Measurements from ENCODE around the gene NT5DC1. TPM values are rescaled to one million over a fixed set of nuclear protein-coding genes. Genes with fewer than 3 reads are reported as not detected.

Gene NT5DC1
- total RNA-seq, result 38.8 TPM
- long read RNA-seq, full-length matches to known transcripts, result 60 of 72 reads
- long read RNA-seq, partial matches to known transcripts, result 4 of 72 reads
- long read RNA-seq, other reads (novel, unspliced or antisense), result 8 of 72 reads

DNA sequence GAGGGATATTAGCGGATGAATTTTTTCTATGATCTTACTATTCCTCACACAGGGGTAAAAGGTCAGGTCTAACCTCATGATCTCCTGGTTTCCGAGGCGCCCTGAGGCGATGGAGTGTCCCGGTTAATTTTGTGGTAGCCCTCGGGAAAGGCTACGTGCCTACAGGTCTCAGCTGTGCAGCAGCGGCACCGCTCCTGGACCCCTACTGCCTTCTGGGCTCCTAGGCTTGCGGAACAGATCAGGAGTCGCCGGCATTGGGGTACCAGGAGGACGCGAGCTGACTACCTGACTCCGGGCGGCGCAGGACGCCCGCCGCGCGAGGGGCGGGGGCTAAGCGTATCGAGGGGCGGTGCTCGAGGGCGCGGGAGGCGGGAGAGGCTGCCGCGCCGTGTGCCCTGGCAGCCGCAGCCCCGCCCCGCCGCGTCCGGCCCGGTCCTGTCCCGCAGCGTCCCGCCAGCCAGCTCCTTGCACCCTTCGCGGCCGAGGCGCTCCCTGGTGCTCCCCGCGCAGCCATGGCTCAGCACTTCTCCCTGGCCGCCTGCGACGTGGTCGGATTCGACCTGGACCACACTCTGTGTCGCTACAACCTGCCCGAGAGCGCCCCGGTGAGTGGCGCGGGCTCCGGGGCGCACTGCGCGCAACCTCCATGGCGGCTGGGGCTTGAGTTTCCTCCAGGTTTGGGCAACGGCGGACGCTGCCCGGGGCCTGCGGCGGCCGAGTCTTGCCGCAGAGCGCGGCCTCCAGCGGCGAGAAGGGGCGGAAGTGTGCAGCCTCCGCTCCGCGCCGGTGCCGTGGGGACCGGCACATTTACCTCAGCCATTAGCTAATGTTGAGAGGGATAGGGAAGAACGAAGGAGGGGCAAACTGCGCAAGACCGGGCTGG is at the start of gene NT5DC1:
Gene NT5DC1, plus strand, starts transcription at position 435 of the 883 bp plus-strand sequence. Its CDS starts 78 bp downstream, at position 513.
- intact Hi-C loops (cut with DNase I), result loop anchor here (2.0 kb wide), 1 partner anchor 90 kb away; no protein-coding TSS in a partner anchor
- peak; percentile 92 for DNase-seq (ENCODE audit: low spot score)

DNA sequence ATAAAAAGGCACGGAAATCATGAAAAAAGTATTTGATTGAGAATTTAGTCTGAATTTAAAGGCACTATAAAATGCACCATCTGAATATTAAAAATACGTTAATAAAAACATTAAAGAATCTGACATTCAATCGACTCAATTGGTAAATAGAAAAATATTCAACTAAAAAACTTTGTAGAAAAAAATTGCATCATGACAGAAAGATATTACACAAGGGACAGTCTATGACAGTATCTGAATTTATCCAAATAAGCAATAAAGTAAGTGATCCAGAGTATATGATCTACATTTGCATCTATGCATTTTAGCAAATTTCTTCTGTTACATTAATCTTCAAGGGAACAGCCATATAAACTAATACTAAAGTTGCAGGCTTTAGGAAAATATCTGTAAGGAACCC is 49.4 kb upstream of the NT5DC1 start:
- DNase-seq (ENCODE audit: low spot score), result no peak
- intact Hi-C loops (cut with DNase I), result no loop called here

DNA sequence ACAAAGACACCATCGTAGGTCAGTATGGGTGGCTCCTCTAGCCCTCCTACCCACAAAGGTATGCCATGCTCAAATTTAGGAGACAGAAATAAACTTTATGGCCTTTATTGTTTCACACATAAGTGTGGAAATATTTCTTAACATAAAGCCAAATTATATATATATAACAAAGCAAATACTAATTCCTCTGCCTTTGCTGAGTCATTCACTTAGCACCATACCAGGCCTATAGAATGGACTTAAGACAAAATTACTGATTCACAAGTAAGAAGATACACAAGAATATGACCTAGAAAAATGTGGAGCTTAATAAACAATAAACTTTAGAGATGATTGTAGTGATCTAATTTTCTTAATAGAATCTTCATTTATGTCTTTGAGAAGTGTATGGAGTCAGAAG is 45.1 kb upstream of the NT5DC1 start:
- intact Hi-C loops (cut with DNase I), result no loop called here
- DNase-seq (ENCODE audit: low spot score), result no peak

GRCh38 chr6:116057766-116058165 is 42.9 kb upstream of the NT5DC1 start:
- no peak for DNase-seq (ENCODE audit: low spot score)
- intact Hi-C loops (cut with DNase I), result no loop called here

DNA sequence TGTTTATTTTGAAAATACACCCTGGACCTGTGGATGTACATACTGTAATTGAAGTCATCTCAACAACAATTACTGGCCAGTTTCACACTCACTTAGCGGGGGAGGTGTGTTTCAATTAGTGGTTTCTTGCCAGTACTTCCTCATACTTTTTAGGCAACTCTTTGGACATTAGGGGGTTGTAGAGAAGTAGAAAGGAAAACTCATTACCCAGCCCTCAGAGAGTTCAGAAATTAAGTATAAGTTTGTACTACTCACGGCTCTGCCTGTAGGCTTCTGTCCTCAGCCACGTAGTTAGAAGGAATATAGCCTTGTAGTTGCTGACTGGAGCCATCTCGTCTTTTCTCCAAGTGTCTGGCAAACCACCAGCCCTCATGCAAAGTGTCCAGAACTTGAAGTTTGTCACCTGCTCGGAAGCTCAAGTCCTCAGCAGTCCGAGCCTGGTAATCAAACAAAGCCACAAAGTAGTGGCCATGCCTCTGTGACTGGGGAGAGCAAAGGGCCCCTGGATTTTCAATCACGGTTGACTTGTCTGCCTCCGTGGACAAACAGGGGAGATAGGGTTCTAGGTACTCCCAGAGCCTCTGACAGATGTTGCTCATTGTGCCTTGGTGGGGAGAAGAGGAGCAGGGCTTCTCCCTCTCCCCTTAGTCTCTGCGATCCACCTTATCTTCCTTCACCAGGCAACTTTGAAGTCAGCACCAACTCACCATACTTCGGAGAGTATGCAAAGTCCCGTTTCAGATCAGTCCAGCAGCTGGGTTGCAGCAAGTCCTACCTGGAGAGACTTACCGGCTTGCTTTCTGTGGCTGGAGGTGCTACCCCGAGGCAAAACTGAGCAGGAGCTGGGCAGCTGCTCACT is 40.7 kb upstream of the NT5DC1 start:
- intact Hi-C loops (cut with DNase I), result no loop called here
- no peak for DNase-seq (ENCODE audit: low spot score)

- intact Hi-C loops (cut with DNase I), result no loop called here
- DNase-seq (ENCODE audit: low spot score), result no peak
Observed at GRCh38 chr6:116060572-116061283, 39.9 kb upstream of the NT5DC1 start, which contains the start of gene FRK. Gene FRK (minus strand): TSS chr6:116060891. CDS start chr6:116060311, 580 bp downstream.

GRCh38 chr6:116062496-116062895 is 38.2 kb upstream of the NT5DC1 start:
- DNase-seq (ENCODE audit: low spot score), result no peak
- intact Hi-C loops (cut with DNase I), result no loop called here

- no peak for DNase-seq (ENCODE audit: low spot score)
- intact Hi-C loops (cut with DNase I), result no loop called here
Observed at GRCh38 chr6:116064666-116065065, 36.0 kb upstream of the NT5DC1 start.

DNA sequence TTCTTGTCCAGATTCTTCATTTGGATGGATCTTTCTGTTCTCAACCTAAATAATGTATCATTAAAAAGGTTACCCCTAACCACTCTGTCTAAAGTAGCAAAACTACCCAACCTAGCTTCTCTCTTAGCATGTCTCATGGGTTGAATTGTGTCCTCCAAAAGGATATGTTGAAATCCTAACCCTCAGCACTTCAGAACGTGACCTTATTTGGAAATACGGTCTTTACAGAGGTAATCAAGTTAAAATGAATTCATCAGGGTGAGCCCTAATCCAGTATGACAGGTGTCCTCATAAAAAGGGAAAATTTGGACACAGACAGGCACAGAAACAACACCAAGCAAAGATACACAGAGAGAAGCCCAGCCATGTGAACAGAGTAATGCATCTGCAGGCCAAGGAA is 33.9 kb upstream of the NT5DC1 start:
- DNase-seq (ENCODE audit: low spot score), result no peak
- intact Hi-C loops (cut with DNase I), result no loop called here

DNA sequence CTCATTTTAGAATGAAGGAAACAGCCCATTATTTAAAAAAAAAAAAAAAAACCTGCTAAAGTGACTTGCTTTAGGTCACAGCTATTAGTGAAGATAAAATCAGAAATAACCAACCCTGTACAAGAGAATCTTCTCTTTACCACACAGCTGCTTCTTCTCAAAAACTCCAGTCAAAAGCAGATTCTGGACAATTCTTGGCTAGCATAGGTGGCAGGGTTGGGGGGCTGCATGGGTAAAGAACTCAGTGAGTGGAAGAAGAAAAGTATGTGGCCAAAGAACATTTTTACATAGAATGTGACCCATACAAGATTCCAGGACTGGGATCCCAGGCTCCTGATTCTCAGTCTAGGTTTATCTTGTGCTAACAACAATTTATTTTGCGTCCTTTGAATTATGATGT is 30.6 kb upstream of the NT5DC1 start:
- no peak for DNase-seq (ENCODE audit: low spot score)
- intact Hi-C loops (cut with DNase I), result no loop called here

- intact Hi-C loops (cut with DNase I), result no loop called here
Observed at GRCh38 chr6:116070616-116071389, 29.9 kb upstream of the NT5DC1 start.

GRCh38 chr6:116072368-116072767 is 28.3 kb upstream of the NT5DC1 start:
- DNase-seq (ENCODE audit: low spot score), result no peak
- intact Hi-C loops (cut with DNase I), result no loop called here

More at GRCh38 chr6:116070616-116071389, 29.9 kb upstream of the NT5DC1 start:
- no peak for DNase-seq (ENCODE audit: low spot score)

- DNase-seq (ENCODE audit: low spot score), result no peak
- intact Hi-C loops (cut with DNase I), result no loop called here
Observed at GRCh38 chr6:116073765-116074440, 26.8 kb upstream of the NT5DC1 start.

- DNase-seq (ENCODE audit: low spot score), result no peak
- intact Hi-C loops (cut with DNase I), result no loop called here
Observed at GRCh38 chr6:116074732-116075390, 25.8 kb upstream of the NT5DC1 start.

GRCh38 chr6:116078522-116078921 is 22.1 kb upstream of the NT5DC1 start:
- DNase-seq (ENCODE audit: low spot score), result no peak
- intact Hi-C loops (cut with DNase I), result no loop called here

GRCh38 chr6:116078945-116079344 is 21.7 kb upstream of the NT5DC1 start:
- intact Hi-C loops (cut with DNase I), result no loop called here

DNA sequence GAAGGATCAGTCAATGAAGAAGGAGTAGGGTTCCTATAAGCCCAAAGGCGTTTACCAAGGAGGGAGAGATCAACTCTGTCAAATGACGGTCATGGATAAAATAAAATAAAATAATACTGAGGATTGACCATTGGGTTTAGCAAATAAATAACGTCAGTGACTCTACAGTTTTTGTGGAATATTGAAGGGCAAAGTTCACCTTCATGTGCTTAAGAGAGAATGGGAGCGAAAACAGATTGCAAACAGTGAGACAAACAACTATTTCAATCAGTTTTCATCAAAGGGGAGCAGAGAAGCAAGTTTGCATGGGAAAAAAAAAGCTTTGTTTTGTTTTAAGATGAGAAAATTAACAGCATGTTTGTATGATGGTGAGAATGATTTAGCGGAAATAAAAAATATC is 17.6 kb upstream of the NT5DC1 start:
- DNase-seq (ENCODE audit: low spot score), result no peak
- intact Hi-C loops (cut with DNase I), result no loop called here

More at GRCh38 chr6:116078945-116079344, 21.7 kb upstream of the NT5DC1 start:
- no peak for DNase-seq (ENCODE audit: low spot score)

- intact Hi-C loops (cut with DNase I), result no loop called here
- no peak for DNase-seq (ENCODE audit: low spot score)
Observed at GRCh38 chr6:116084284-116084683, 16.4 kb upstream of the NT5DC1 start.

Data from cardiac septum (tissue), 1 donor.